K562 (cell line): ENCODE data around the gene JPH3. TPM values are rescaled to one million over a fixed set of nuclear protein-coding genes. Genes with fewer than 3 reads are reported as not detected.

Experiments used
- ATAC-seq: fragments of 200-7000 bp; cut with Tn5 transposase; 3 replicates; pipeline ENCODE4 v1.9.1; 2020; ENCODE audit warnings: moderate library complexity
- BruUV-seq: library from RNA; stranded (reverse); fragments of 400-500 nt; replicated peaks from 2 replicates; lab custom pipeline; 2021; lab: Mats Ljungman, UMichigan
- CTCF ChIA-PET: fragments of 300-600 bp; formaldehyde crosslinking; extraction: SDS; loops from one replicate; lab custom pipeline; 2021; ENCODE audit warnings: low intra/inter-chr PET ratio; lab: Yijun Ruan, JAX
- POLR2A ChIA-PET: fragments of 300-600, 350-650 bp; sonication (Branson Sonifier 250); formaldehyde crosslinking; extraction: SDS; loops from one replicate; lab custom pipeline; 2021; ENCODE audit warnings: antibody characterized with exemption, inconsistent platforms; lab: Yijun Ruan, JAX
- DNase-seq, 4 experiments: peaks; one replicate each; pipeline versions ENCODE4 v3.0.0 to v3.0.0-alpha.2; 2011 to 2018; ENCODE audit warnings: low spot score in 3 of 4, mixed read lengths in 3 of 4; ENCODE audit errors: extremely low read depth in 1 of 4
- FAIRE-seq: peaks from 2 replicates; lab custom pipeline; 2011; peaks lifted over from hg19 to GRCh38; lab: Jason Lieb, UNC
- H2AFZ ChIP-seq: 2 replicates; pipeline ENCODE4 v1.6.0; 2011; ENCODE audit warnings: low read depth, low read length, control low read depth, inconsistent platforms
- H3K27ac ChIP-seq: fragments of 200-600 bp; 3 replicates; pipeline ENCODE4 v1.8.0; 2011; ENCODE audit warnings: low read depth, mild to moderate bottlenecking, control low read depth, inconsistent platforms, low read length, moderate library complexity, mixed read lengths; ENCODE audit errors: extremely low read depth
- H3K27me3 ChIP-seq, 2 experiments: fragments of 300-600 bp in 1 of 2; 2 replicates in 1 of 2; 3 replicates in 1 of 2; pipeline versions ENCODE4 v1.6.0 to v1.8.0; 2011; ENCODE audit warnings: inconsistent platforms in 2 of 2, low read length in 2 of 2, mild to moderate bottlenecking in 1 of 2, mixed read lengths in 1 of 2, moderate library complexity in 1 of 2; ENCODE audit not compliant: control insufficient read depth in 2 of 2, insufficient read depth in 2 of 2
- H3K36me3 ChIP-seq: fragments of 300-600 bp; 3 replicates; pipeline ENCODE4 v1.8.0; 2011; ENCODE audit warnings: mild to moderate bottlenecking, low read length, inconsistent platforms; ENCODE audit not compliant: control insufficient read depth, insufficient read depth
- H3K4me1 ChIP-seq, 2 experiments: fragments of 200-600 bp in 1 of 2; replicated peaks in 1 of 2; 2 replicates in 1 of 2; 3 replicates in 1 of 2; pipeline versions ENCODE4 v1.5.1 to v1.8.0; 2011; ENCODE audit warnings: inconsistent platforms in 2 of 2, low read length in 2 of 2, mild to moderate bottlenecking in 1 of 2, mixed read lengths in 1 of 2, moderate library complexity in 1 of 2; ENCODE audit not compliant: control insufficient read depth in 2 of 2, insufficient read depth in 2 of 2
- H3K4me2 ChIP-seq: 2 replicates; pipeline ENCODE4 v1.6.1; 2011; ENCODE audit warnings: low read length, control low read depth, inconsistent platforms, mixed read lengths; ENCODE audit not compliant: insufficient read depth
- H3K4me3 ChIP-seq: fragments of 200-600 bp; sonication (generic), shearing (Covaris generic); 2 replicates; pipeline ENCODE4 v1.5.1; 2016; ENCODE audit warnings: control low read depth, inconsistent platforms
- H3K79me2 ChIP-seq: fragments of 200-600 bp; 3 replicates; pipeline ENCODE4 v1.8.0; 2011; ENCODE audit warnings: low read length, inconsistent platforms; ENCODE audit not compliant: control insufficient read depth, insufficient read depth
- H3K9ac ChIP-seq, 2 experiments: 2 replicates each; pipeline versions ENCODE4 v1.6.0 to v1.6.1; 2011; ENCODE audit warnings: low read depth in 2 of 2, low read length in 2 of 2, control low read depth in 1 of 2, inconsistent platforms in 1 of 2, mild to moderate bottlenecking in 1 of 2, mixed read lengths in 1 of 2; ENCODE audit not compliant: insufficient read depth in 1 of 2
- H3K9me1 ChIP-seq: one replicate; pipeline ENCODE4 v1.6.0; 2011; ENCODE audit warnings: inconsistent platforms, mild to moderate bottlenecking, low read length, moderate library complexity; ENCODE audit not compliant: control insufficient read depth, insufficient read depth
- H3K9me3 ChIP-seq: replicated peaks from 2 replicates; pipeline ENCODE4 v1.5.1; 2011; ENCODE audit warnings: low read depth, low read length, inconsistent platforms; ENCODE audit not compliant: control insufficient read depth, insufficient read depth
- H4K20me1 ChIP-seq: replicated peaks from 2 replicates; pipeline ENCODE4 v1.6.1; 2011; ENCODE audit warnings: low read length, inconsistent platforms, mixed read lengths; ENCODE audit not compliant: control insufficient read depth, insufficient read depth
- THRAP3 ChIP-seq: fragments of 450-650 bp; IDR thresholded peaks from 2 replicates; pipeline ENCODE4 v1.6.1; 2016; ENCODE audit warnings: mild to moderate bottlenecking, inconsistent platforms, borderline replicate concordance
- whole genome bisulfite sequencing: fragments of 100-300 bp; shearing (Covaris generic); methylation state at CpG from one replicate; pipeline ENCODE4 v1.1.6; 2016; ENCODE audit warnings: low coverage, mixed read lengths; ENCODE audit not compliant: insufficient coverage; ENCODE audit errors: missing lambda C conversion rate; 5-methylcytosine and 5-hydroxymethylcytosine counted together
- in situ Hi-C: fragments of 300-500 bp; cut with MboI; formaldehyde crosslinking; loops from 4 replicates; pipeline ENCODE4 v1.15.0; 2018; ENCODE audit warnings: inconsistent platforms, mixed read lengths
- intact Hi-C: fragments of 100-400 bp; cut with micrococcal nuclease; formaldehyde crosslinking; loops from 2 replicates; pipeline ENCODE4 v1.14.2; 2022
- polyA plus RNA-seq, 8 experiments: library from polyadenylated mRNA; depleted of rRNA in 4 of 8; stranded (reverse) in 5 of 8; unstranded in 3 of 8; fragments of >200 nt; fragmentation: Nextera tagmentation in 2 of 8; fragmentation: Illumina TruSeq in 1 of 8; extraction: Ambion mirVana in 2 of 8; extraction: Trizol in 1 of 8; gene quantifications; 2 replicates each; pipeline versions ENCODE4 v1.2.1 to v1.2.3, GENCODE V29; 2011 to 2014; ENCODE audit warnings: inconsistent platforms in 1 of 8, missing spikeins in 1 of 8
- total RNA-seq, 7 experiments: library from RNA; depleted of rRNA in 6 of 7; stranded (reverse); fragments of >200 nt in 6 of 7; fragmentation: Illumina TruSeq in 2 of 7; extraction: Trizol in 2 of 7; gene quantifications; 2 replicates each; pipeline versions ENCODE4 v1.2.1 to v1.2.3, GENCODE V29; 2011 to 2021; ENCODE audit warnings: low replicate concordance in 1 of 7
- TF ChIP-seq, protein P1 (sequence below): sonication (generic); formaldehyde crosslinking; IDR thresholded peaks from 2 replicates; pipeline ENCODE4 v1.5.0; 2020; ENCODE audit warnings: missing genetic modification reagents

Gene JPH3
- total and polyA plus RNA-seq, 9 of the 15 experiments (the other 6 are each of a cell fraction or from before 2014, with no cell fraction given), result 0.01 TPM; not detected in 8

DNA sequence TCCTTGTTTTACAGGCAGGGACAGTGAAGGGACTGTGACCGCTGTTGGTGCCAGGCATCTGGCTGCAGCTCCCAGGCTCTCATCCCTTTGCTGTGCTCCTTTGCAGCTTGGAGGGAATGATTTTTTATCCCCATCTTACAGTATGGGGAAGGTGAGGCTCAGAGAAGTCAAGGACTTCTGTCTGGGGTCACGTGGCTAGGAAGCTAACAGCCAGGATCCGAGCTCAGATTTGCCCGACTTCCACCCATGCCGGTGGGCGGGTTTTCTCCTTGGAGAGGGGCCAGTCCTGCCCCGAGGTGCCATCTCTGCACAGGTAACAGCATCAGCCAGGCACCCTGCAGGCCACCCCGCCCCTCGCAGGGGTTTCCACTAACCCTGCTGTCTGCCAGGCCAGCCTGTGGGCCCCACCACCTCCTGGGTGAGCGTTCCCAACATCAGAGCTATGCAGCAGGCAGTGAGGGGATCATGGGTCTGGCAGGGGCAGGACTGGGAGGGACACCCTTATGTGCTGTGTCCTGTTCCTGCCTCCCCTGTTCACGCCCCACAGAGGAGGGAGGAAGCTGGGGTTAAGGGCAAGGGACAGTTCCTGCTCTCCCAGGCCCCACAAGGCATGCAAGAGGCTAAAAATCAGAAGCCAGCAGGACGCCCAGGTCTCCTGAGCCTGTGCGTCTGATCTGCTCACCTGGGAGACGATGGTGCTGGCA lies 25.4 kb downstream of the JPH3 start:
- POLR2A ChIA-PET, result interaction anchor here (0.6 to 1.4 kb wide), 5 partner anchors 9 to 678 kb away, joined by 3 to 4 read pairs (median 3); no protein-coding TSS in a partner anchor
- TF ChIP-seq THRAP3, result no peak
- TF ChIP-seq, protein P1, sequence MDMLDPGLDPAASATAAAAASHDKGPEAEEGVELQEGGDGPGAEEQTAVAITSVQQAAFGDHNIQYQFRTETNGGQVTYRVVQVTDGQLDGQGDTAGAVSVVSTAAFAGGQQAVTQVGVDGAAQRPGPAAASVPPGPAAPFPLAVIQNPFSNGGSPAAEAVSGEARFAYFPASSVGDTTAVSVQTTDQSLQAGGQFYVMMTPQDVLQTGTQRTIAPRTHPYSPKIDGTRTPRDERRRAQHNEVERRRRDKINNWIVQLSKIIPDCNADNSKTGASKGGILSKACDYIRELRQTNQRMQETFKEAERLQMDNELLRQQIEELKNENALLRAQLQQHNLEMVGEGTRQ (CRISPR knock-in tag), result 0 out of 2 replicates have a peak, but pooled peaks have one; percentile 22
- TF ChIP-seq, all 486 proteins: peak for 1
- in situ Hi-C loops, result loop anchor here (25.0 kb wide), 1 partner anchor 1065 kb away; the partner anchor contains the start of genes FOXC2 and MTHFSD

More for the DNA sequence above, 25.4 kb downstream of the JPH3 start:
- H2AFZ ChIP-seq, result no peak overlapping the region
- no peak overlapping the region for H3K4me3 ChIP-seq
- H3K9ac ChIP-seq, result no peak overlapping the region
- no peaks in the 10 kb centered on the region for H3K79me2 ChIP-seq
- H3K9me3 ChIP-seq, result no peaks in the 10 kb centered on the region
- CTCF ChIA-PET, result no interaction called here
- H3K36me3 ChIP-seq, result no peaks in the 10 kb centered on the region
- peaks cover 0 to 8% of the 10 kb centered on the region in 2 experiments; a peak in 1 of 5 replicates for H3K4me1 ChIP-seq
- H3K27ac ChIP-seq, result no peak overlapping the region
- no TSS peak for BruUV-seq
- ATAC-seq, result no peak
- H3K27me3 ChIP-seq, result peaks cover 49 to 81% of the 10 kb centered on the region in 2 experiments
- H3K9me1 ChIP-seq, result peaks cover 2% of the 10 kb centered on the region
- intact Hi-C loops, result no loop called here
- FAIRE-seq, result no peak
- H3K4me2 ChIP-seq, result no peak overlapping the region
- peaks cover 5% of the 10 kb centered on the region; the same call in 1 of the 2 replicates for H4K20me1 ChIP-seq
- no peak for DNase-seq
- under 1% methylated on average over 13 of the region's 14 CpGs for WGBS
